Measurements from ENCODE around the gene DNA2.

Gene DNA2

DNA sequence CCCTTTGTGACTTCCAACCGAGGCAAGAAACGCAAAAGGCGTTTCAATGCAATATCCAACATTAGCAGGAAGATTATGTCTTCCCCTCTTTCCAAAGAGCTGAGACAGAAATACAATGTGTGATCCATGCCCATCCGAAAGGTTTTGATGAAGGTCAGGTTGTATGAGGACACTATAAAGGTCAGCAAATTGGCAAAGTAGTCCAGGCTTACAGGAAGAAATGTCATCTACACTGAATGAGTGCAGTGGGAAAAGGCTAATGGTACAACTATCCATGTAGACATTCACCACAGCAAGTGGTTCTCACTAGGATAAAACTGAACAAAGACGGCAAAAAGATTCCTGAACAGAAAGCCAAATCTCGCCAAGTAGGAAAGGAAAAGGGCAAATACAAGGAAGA lies 27.8 kb upstream of the DNA2 start:
- H3K27me3 ChIP-seq (ENCODE audit: insufficient read depth, poor library complexity, severe bottlenecking): no peaks in the 10 kb centered on the region
- no peak for DNase-seq (ENCODE audit: low read depth in 1 of 2, low spot score in 1 of 2)
- no peak overlapping the region for H3K27ac ChIP-seq (replicated peaks)
- H3K4me3 ChIP-seq (replicated peaks; ENCODE audit: insufficient read depth, low read length): no peak overlapping the region
- no peak for TF ChIP-seq GABPA (IDR thresholded peaks at IDR 0.05; ENCODE audit: low read depth)
- TF ChIP-seq POLR2AphosphoS5 (IDR thresholded peaks at IDR 0.05; ENCODE audit: low read depth): no peak
- TF ChIP-seq, protein P1, sequence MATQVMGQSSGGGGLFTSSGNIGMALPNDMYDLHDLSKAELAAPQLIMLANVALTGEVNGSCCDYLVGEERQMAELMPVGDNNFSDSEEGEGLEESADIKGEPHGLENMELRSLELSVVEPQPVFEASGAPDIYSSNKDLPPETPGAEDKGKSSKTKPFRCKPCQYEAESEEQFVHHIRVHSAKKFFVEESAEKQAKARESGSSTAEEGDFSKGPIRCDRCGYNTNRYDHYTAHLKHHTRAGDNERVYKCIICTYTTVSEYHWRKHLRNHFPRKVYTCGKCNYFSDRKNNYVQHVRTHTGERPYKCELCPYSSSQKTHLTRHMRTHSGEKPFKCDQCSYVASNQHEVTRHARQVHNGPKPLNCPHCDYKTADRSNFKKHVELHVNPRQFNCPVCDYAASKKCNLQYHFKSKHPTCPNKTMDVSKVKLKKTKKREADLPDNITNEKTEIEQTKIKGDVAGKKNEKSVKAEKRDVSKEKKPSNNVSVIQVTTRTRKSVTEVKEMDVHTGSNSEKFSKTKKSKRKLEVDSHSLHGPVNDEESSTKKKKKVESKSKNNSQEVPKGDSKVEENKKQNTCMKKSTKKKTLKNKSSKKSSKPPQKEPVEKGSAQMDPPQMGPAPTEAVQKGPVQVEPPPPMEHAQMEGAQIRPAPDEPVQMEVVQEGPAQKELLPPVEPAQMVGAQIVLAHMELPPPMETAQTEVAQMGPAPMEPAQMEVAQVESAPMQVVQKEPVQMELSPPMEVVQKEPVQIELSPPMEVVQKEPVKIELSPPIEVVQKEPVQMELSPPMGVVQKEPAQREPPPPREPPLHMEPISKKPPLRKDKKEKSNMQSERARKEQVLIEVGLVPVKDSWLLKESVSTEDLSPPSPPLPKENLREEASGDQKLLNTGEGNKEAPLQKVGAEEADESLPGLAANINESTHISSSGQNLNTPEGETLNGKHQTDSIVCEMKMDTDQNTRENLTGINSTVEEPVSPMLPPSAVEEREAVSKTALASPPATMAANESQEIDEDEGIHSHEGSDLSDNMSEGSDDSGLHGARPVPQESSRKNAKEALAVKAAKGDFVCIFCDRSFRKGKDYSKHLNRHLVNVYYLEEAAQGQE (IDR thresholded peaks at IDR 0.05; ENCODE audit: insufficient replicate concordance, low read depth): no peak
- TF ChIP-seq SPI1 (IDR thresholded peaks at IDR 0.05; ENCODE audit: borderline replicate concordance, low read depth): no peak

- no peaks in the 10 kb centered on the region for H3K27me3 ChIP-seq (ENCODE audit: insufficient read depth, poor library complexity, severe bottlenecking)
- no peak for DNase-seq (ENCODE audit: low read depth in 1 of 2, low spot score in 1 of 2)
- no peak overlapping the region for H3K4me3 ChIP-seq (replicated peaks; ENCODE audit: insufficient read depth, low read length)
- H3K27ac ChIP-seq (replicated peaks): no peak overlapping the region
- TF ChIP-seq, protein P1 (IDR thresholded peaks at IDR 0.05; ENCODE audit: insufficient replicate concordance, low read depth): no peak
- TF ChIP-seq GABPA (IDR thresholded peaks at IDR 0.05; ENCODE audit: low read depth) (no peak), POLR2AphosphoS5 (IDR thresholded peaks at IDR 0.05; ENCODE audit: low read depth) (no peak)
These were observed 24.3 kb upstream of the DNA2 start for GRCh38 chr10:68496072-68496471.

GRCh38 chr10:68492118-68492517 lies 20.3 kb upstream of the DNA2 start:
- H3K27me3 ChIP-seq (ENCODE audit: insufficient read depth, poor library complexity, severe bottlenecking): no peaks in the 10 kb centered on the region
- TF ChIP-seq, protein P1 (IDR thresholded peaks at IDR 0.05; ENCODE audit: insufficient replicate concordance, low read depth): no peak
- TF ChIP-seq POLR2AphosphoS5 (IDR thresholded peaks at IDR 0.05; ENCODE audit: low read depth) (no peak), SPI1 (IDR thresholded peaks at IDR 0.05; ENCODE audit: borderline replicate concordance, low read depth) (no peak)
- TF ChIP-seq, protein P2, sequence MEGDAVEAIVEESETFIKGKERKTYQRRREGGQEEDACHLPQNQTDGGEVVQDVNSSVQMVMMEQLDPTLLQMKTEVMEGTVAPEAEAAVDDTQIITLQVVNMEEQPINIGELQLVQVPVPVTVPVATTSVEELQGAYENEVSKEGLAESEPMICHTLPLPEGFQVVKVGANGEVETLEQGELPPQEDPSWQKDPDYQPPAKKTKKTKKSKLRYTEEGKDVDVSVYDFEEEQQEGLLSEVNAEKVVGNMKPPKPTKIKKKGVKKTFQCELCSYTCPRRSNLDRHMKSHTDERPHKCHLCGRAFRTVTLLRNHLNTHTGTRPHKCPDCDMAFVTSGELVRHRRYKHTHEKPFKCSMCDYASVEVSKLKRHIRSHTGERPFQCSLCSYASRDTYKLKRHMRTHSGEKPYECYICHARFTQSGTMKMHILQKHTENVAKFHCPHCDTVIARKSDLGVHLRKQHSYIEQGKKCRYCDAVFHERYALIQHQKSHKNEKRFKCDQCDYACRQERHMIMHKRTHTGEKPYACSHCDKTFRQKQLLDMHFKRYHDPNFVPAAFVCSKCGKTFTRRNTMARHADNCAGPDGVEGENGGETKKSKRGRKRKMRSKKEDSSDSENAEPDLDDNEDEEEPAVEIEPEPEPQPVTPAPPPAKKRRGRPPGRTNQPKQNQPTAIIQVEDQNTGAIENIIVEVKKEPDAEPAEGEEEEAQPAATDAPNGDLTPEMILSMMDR (IDR thresholded peaks at IDR 0.05; ENCODE audit: insufficient read depth, low read length): no peak
- DNase-seq (ENCODE audit: low read depth in 1 of 2, low spot score in 1 of 2): peak in 1 of 2 experiments; percentile 68
- H3K4me3 ChIP-seq (replicated peaks; ENCODE audit: insufficient read depth, low read length): no peak overlapping the region
- H3K27ac ChIP-seq (replicated peaks): no peak overlapping the region

DNA sequence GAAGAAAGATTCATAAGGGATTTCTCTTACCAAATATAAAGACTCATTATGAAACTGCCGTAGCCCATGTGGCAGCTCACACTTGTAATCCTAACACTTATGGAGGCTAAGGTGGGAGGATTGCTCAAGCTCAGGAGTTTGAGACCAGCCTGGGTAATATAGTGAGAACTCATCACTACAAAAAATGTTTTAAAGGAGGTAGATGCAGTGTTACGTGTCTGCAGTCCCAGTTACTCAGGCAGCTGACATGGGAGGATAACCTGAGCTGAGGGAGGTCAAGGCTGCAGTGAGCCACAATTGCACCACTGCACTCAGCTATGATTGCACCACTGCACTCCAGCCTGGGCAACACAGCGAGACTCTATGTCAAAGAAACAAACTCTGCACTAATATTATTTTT lies 18.1 kb upstream of the DNA2 start:
- peak; percentile 55 to 65 for DNase-seq (ENCODE audit: low read depth in 1 of 2, low spot score in 1 of 2)
- no peak for TF ChIP-seq SPI1 (IDR thresholded peaks at IDR 0.05; ENCODE audit: borderline replicate concordance, low read depth)
- TF ChIP-seq, protein P2 (IDR thresholded peaks at IDR 0.05; ENCODE audit: insufficient read depth, low read length): no peak
- no peak for TF ChIP-seq POLR2AphosphoS5 (IDR thresholded peaks at IDR 0.05; ENCODE audit: low read depth)
- TF ChIP-seq, protein P1 (IDR thresholded peaks at IDR 0.05; ENCODE audit: insufficient replicate concordance, low read depth): no peak
- TF ChIP-seq GABPA (IDR thresholded peaks at IDR 0.05; ENCODE audit: low read depth): no peak
- no peaks in the 10 kb centered on the region for H3K27me3 ChIP-seq (ENCODE audit: insufficient read depth, poor library complexity, severe bottlenecking)
- no peak overlapping the region; the same call in 1 of the 2 replicates for H3K27ac ChIP-seq (replicated peaks)
- no peak overlapping the region for H3K4me3 ChIP-seq (replicated peaks; ENCODE audit: insufficient read depth, low read length)

Data from HL-60 (cell line).